Right ventricle myocardium superior (tissue), 1 donor: ENCODE measurements around the gene GPR153. TPM values are rescaled to one million over a fixed set of nuclear protein-coding genes. Genes with fewer than 3 reads are reported as not detected.

Experiments
- ATAC-seq: fragments of 200-7000 bp; cut with Tn5 transposase; one replicate; pipeline ENCODE4 v1.9.1; 2020; ENCODE audit warnings: mild to moderate bottlenecking; ENCODE audit not compliant: poor library complexity
- DNase-seq: peaks from one replicate; pipeline ENCODE4 v3.0.0-alpha.2; 2020
- intact Hi-C: fragments of 100-400 bp; cut with DNase I; formaldehyde crosslinking; loops from one replicate; pipeline ENCODE4 v1.11.2; 2022
- total RNA-seq: library from RNA; stranded (reverse); fragmentation: NEBNext Ultra II Directional; extraction: Animal tissue kit (Norgen Biotek cat#: 25700); gene quantifications from one replicate; pipeline ENCODE4 v1.2.1, GENCODE V29; 2021
- donor health status: DM: no; HTN: yes; CAD: no; lungs with severe emphysema.

GPR153 gene
- total RNA-seq, 1 donor from 2014 or later = 12.5 TPM

- intact Hi-C loops = no loop called here
- DNase-seq (no peak), ATAC-seq (no peak)
These were observed 42.3 kb downstream of the GPR153 start for GRCh38 chr1:6218375-6219164.

GRCh38 chr1:6212193-6212959, 48.5 kb downstream of the GPR153 start:
- ATAC-seq (no peak), DNase-seq (no peak)
- intact Hi-C loops = no loop called here

- DNase-seq (no peak), ATAC-seq (no peak)
- intact Hi-C loops = no loop called here
These were observed 49.2 kb downstream of the GPR153 start for GRCh38 chr1:6211731-6212130.

- DNase-seq = no peak
- intact Hi-C loops = no loop called here
- ATAC-seq = no peak
These were observed 50.1 kb downstream of the GPR153 start for GRCh38 chr1:6210591-6211355.

- DNase-seq (no peak), ATAC-seq (no peak)
- intact Hi-C loops = no loop called here
These were observed 51.0 kb downstream of the GPR153 start for GRCh38 chr1:6209661-6210580.

- intact Hi-C loops = no loop called here
- DNase-seq = peak; percentile 72
- peak; percentile 26 for ATAC-seq
These were observed 51.9 kb downstream of the GPR153 start for GRCh38 chr1:6208723-6209660.

- intact Hi-C loops = no loop called here
- DNase-seq = no peak
- ATAC-seq = no peak
These were observed 53.0 kb downstream of the GPR153 start for GRCh38 chr1:6207921-6208320.

GRCh38 chr1:6207075-6207885, 53.6 kb downstream of the GPR153 start:
- peak; percentile 56 for DNase-seq
- ATAC-seq = peak; percentile 44
- intact Hi-C loops = no loop called here

GRCh38 chr1:6206520-6206855, 54.4 kb downstream of the GPR153 start:
- DNase-seq = no peak
- intact Hi-C loops = no loop called here
- peak; percentile 4 for ATAC-seq

GRCh38 chr1:6205849-6206519, 54.9 kb downstream of the GPR153 start, which contains the start of gene RNF207:
Gene RNF207 (plus strand): TSS chr1:6206119. CDS start chr1:6206536, 417 bp downstream.
- DNase-seq (peak; percentile 79), ATAC-seq (peak; percentile 74)
- intact Hi-C loops = no loop called here

- DNase-seq (no peak), ATAC-seq (no peak)
- intact Hi-C loops = loop anchor here (5.0 kb wide), 1 partner anchor 35 kb away; the partner anchor contains the start of gene ICMT
These were observed 58.6 kb downstream of the GPR153 start for GRCh38 chr1:6202256-6202655.

GRCh38 chr1:6200188-6200809, 60.6 kb downstream of the GPR153 start:
- ATAC-seq (no peak), DNase-seq (no peak)
- intact Hi-C loops = loop anchor here (5.0 kb wide), 1 partner anchor 37 kb away; the partner anchor contains the start of gene ICMT

GRCh38 chr1:6199298-6200187, 61.4 kb downstream of the GPR153 start, which contains the start of gene RPL22:
Gene RPL22 (minus strand): TSS chr1:6199595. CDS start chr1:6199573, 22 bp downstream.
- intact Hi-C loops = loop anchor here (5.0 kb wide), 1 partner anchor 38 kb away; the partner anchor contains the start of gene ICMT
- peak; percentile 99 for ATAC-seq

GRCh38 chr1:6198646-6199297, 62.1 kb downstream of the GPR153 start:
- intact Hi-C loops = no loop called here
- peak; percentile 52 for DNase-seq
- ATAC-seq = peak; percentile 4

More at GRCh38 chr1:6199298-6200187, 61.4 kb downstream of the GPR153 start, which contains the start of gene RPL22:
- peak; percentile 99 for DNase-seq
